ENCODE data around the gene ERO1B.

ERO1B gene

GRCh38 chr1:236253918-236254637 lies 27.7 kb downstream of the ERO1B start:
- no peak for DNase-seq (ENCODE audit: low read depth)

- no peak for DNase-seq (ENCODE audit: low read depth)
These were observed 28.6 kb downstream of the ERO1B start for GRCh38 chr1:236253119-236253518.

GRCh38 chr1:236251587-236251986 lies 30.2 kb downstream of the ERO1B start:
- DNase-seq (ENCODE audit: low read depth) = no peak

GRCh38 chr1:236247286-236247685 lies 34.5 kb downstream of the ERO1B start:
- no peak for DNase-seq (ENCODE audit: low read depth)

GRCh38 chr1:236242568-236242967 lies 39.2 kb downstream of the ERO1B start:
- no peak for DNase-seq (ENCODE audit: low read depth)

GRCh38 chr1:236240675-236241074 lies 41.1 kb downstream of the ERO1B start:
- DNase-seq (ENCODE audit: low read depth) = no peak

- no peak for DNase-seq (ENCODE audit: low read depth)
These were observed 42.6 kb downstream of the ERO1B start for GRCh38 chr1:236239092-236239585.

GRCh38 chr1:236235116-236235515 lies 46.6 kb downstream of the ERO1B start:
- DNase-seq (ENCODE audit: low read depth) = no peak

GRCh38 chr1:236228411-236228810 lies 53.3 kb downstream of the ERO1B start:
- DNase-seq (ENCODE audit: low read depth) = no peak

GRCh38 chr1:236222632-236223031 lies 59.1 kb downstream of the ERO1B start:
- no peak for DNase-seq (ENCODE audit: low read depth)

- DNase-seq (ENCODE audit: low read depth) = no peak
These were observed 61.3 kb downstream of the ERO1B start for GRCh38 chr1:236220473-236220872.

- no peak for DNase-seq (ENCODE audit: low read depth)
These were observed 67.0 kb downstream of the ERO1B start for GRCh38 chr1:236214761-236215160.

GRCh38 chr1:236213534-236213933 lies 68.2 kb downstream of the ERO1B start:
- DNase-seq (ENCODE audit: low read depth) = no peak

- no peak for DNase-seq (ENCODE audit: low read depth)
These were observed 69.9 kb downstream of the ERO1B start for GRCh38 chr1:236211815-236212214.

GRCh38 chr1:236209713-236210112 lies 72.0 kb downstream of the ERO1B start:
- DNase-seq (ENCODE audit: low read depth) = no peak

- DNase-seq (ENCODE audit: low read depth) = no peak
These were observed 72.6 kb downstream of the ERO1B start for GRCh38 chr1:236209185-236209584.

GRCh38 chr1:236207569-236207968 lies 74.2 kb downstream of the ERO1B start:
- no peak for DNase-seq (ENCODE audit: low read depth)

- DNase-seq (ENCODE audit: low read depth) = no peak
These were observed 74.6 kb downstream of the ERO1B start for GRCh38 chr1:236207121-236207520.

GRCh38 chr1:236206548-236206947 lies 75.2 kb downstream of the ERO1B start:
- DNase-seq (ENCODE audit: low read depth) = no peak

- DNase-seq (ENCODE audit: low read depth) = no peak
These were observed 77.1 kb downstream of the ERO1B start for GRCh38 chr1:236204656-236205055.

- DNase-seq (ENCODE audit: low read depth) = no peak
These were observed 77.7 kb downstream of the ERO1B start for GRCh38 chr1:236204039-236204438.

GRCh38 chr1:236201786-236202185 lies 80.0 kb downstream of the ERO1B start:
- DNase-seq (ENCODE audit: low read depth) = no peak

- DNase-seq (ENCODE audit: low read depth) = no peak
These were observed 80.8 kb downstream of the ERO1B start for GRCh38 chr1:236200925-236201324.

GRCh38 chr1:236193184-236193583 lies 88.6 kb downstream of the ERO1B start:
- no peak for DNase-seq (ENCODE audit: low read depth)

Measured in T-helper 22 cell (primary cell).